ENCODE data around the gene FGD6. TPM values are rescaled to one million over a fixed set of nuclear protein-coding genes. Genes with fewer than 3 reads are reported as not detected.
A peak's percentile ranks its signal among the peaks of the same experiment; 100 is the strongest.
"Not testable (repeated sequence)": the region's sequence is repeated elsewhere in the genome, so short reads cannot be mapped to it uniquely, and the experiment has no call there.

FGD6 gene
- total RNA-seq, 1 donor, result 0.27 TPM

GRCh38 chr12:95131589-95132340 lies 85.5 kb downstream of the FGD6 start:
- no peak for DNase-seq (ENCODE audit: low read depth in 2 of 3, low spot score in 2 of 3)

GRCh38 chr12:95130096-95130495 lies 87.2 kb downstream of the FGD6 start:
- no peak for DNase-seq (ENCODE audit: low read depth in 2 of 3, low spot score in 2 of 3)

- DNase-seq (ENCODE audit: low read depth in 2 of 3, low spot score in 2 of 3), result no peak
Measured at GRCh38 chr12:95129115-95129514, 88.2 kb downstream of the FGD6 start.

- DNase-seq (ENCODE audit: low read depth in 2 of 3, low spot score in 2 of 3), result no peak
Measured at GRCh38 chr12:95126736-95127135, 90.5 kb downstream of the FGD6 start.

GRCh38 chr12:95126076-95126475 lies 91.2 kb downstream of the FGD6 start:
- no peak for DNase-seq (ENCODE audit: low read depth in 2 of 3, low spot score in 2 of 3)

- DNase-seq (ENCODE audit: low read depth in 2 of 3, low spot score in 2 of 3), result no peak
Measured at GRCh38 chr12:95124106-95124505, 93.2 kb downstream of the FGD6 start.

- DNase-seq (ENCODE audit: low read depth in 2 of 3, low spot score in 2 of 3), result no peak
Measured at GRCh38 chr12:95118788-95119179, 98.5 kb downstream of the FGD6 start.

GRCh38 chr12:95118138-95118787 lies 99.0 kb downstream of the FGD6 start:
- no peak for DNase-seq (ENCODE audit: low read depth in 2 of 3, low spot score in 2 of 3)

- DNase-seq (ENCODE audit: low read depth in 2 of 3, low spot score in 2 of 3), result peak; percentile 42 to 92 (median 63)
Measured at GRCh38 chr12:95117178-95117599, 100.1 kb downstream of the FGD6 start.

GRCh38 chr12:95116773-95117172 lies 100.5 kb downstream of the FGD6 start:
- no peak for DNase-seq (ENCODE audit: low read depth in 2 of 3, low spot score in 2 of 3)

- no peak for DNase-seq (ENCODE audit: low read depth in 2 of 3, low spot score in 2 of 3)
Measured at GRCh38 chr12:95116341-95116740, 100.9 kb downstream of the FGD6 start.

GRCh38 chr12:95115641-95116040 lies 101.6 kb downstream of the FGD6 start:
- no peak for DNase-seq (ENCODE audit: low read depth in 2 of 3, low spot score in 2 of 3)

GRCh38 chr12:95114766-95115405 lies 102.4 kb downstream of the FGD6 start:
- DNase-seq (ENCODE audit: low read depth in 2 of 3, low spot score in 2 of 3), result no peak

GRCh38 chr12:95107362-95107761 lies 109.9 kb downstream of the FGD6 start:
- DNase-seq (ENCODE audit: low read depth in 2 of 3, low spot score in 2 of 3), result no peak

- DNase-seq (ENCODE audit: low read depth in 2 of 3, low spot score in 2 of 3), result no peak
Measured at GRCh38 chr12:95105540-95105939, 111.7 kb downstream of the FGD6 start.

- no peak for DNase-seq (ENCODE audit: low read depth in 2 of 3, low spot score in 2 of 3)
Measured at GRCh38 chr12:95104919-95105452, 112.3 kb downstream of the FGD6 start.

- DNase-seq (ENCODE audit: low read depth in 2 of 3, low spot score in 2 of 3), result no peak
Measured at GRCh38 chr12:95102916-95103671, 114.2 kb downstream of the FGD6 start.

GRCh38 chr12:95101957-95102356 lies 115.3 kb downstream of the FGD6 start:
- not testable (repeated sequence) for DNase-seq (ENCODE audit: low read depth in 2 of 3, low spot score in 2 of 3)

- DNase-seq (ENCODE audit: low read depth in 2 of 3, low spot score in 2 of 3), result peak in 1 of 3 donors; percentile 4
Measured at GRCh38 chr12:95100264-95101190, 116.7 kb downstream of the FGD6 start.
